GM19438 (cell line): ENCODE measurements around the gene LRP6.
"Not testable (repeated sequence)": the region's sequence is repeated elsewhere in the genome, so short reads cannot be mapped to it uniquely, and the experiment has no call there.

ENCODE experiments used
- ATAC-seq: cut with Tn5 transposase; IDR thresholded peaks from one replicate; pipeline ENCODE4 v1.9.1; 2021; ENCODE audit warnings: low read depth; ENCODE audit not compliant: unreplicated experiment

LRP6 gene

DNA sequence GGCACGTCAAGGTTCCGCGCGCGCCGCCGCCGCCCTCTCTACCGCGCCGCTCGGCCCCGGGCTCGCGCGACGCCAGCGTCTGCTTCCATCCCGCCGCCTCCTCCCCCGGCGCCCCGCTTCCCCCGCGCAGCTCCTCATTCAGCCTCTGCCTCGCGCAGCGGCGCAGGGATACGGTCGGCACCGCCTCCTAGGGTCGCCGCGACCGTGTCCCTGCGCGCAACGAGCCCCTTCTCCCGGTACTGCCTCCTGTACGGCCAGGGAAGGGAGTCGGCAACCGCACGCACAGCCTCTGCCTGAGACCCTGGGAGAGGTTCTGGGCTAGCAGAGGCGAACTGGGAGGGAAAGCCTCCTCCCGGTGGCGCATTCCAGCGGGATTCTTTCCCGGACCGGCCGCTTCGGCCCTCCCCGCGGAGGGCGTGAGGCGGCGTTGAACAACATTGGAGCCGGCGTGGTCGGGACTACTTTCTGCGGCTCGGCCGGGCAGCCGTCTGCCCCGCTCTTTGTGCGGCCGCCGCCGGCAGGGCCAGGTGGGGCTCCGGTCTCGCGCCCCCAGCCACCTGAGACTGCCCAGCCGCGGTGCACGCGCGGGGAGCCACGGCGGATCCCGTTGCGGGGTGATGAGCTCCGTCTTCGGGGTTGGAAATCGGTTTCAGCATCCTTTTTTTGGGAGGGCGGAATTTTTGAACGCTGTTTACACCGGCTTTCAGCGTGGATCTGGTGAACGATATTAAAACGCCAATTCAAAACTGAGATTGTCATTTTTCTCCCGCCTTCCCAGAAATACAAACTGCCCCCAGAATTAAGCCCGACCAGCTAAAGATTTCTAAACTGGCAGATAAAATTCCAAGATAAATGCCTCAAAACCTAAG is at the start of gene LRP6:
TSS of gene LRP6 (minus strand) at position 172 of the 869 bp plus-strand sequence. CDS start 309 bp downstream, outside the sequence.
- peak; percentile 86 for ATAC-seq

DNA sequence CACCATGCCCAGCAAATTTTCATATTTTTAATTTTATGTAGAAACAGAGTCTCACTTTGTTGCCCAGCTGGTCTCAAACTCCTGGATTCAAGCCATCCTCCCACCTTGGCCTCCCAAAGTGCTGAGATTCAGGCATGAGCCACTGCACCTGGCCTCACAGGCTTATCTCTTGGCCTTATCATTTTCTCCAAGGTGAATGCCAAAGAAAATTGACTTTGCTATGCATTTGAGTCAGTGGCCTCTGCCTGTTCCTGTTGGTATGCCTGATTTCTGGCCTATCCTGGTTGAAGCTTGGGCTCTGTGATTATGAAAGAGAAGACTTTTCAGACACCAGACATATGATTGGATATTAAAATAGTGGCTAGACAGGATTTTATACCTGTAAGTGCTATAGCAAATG is 49.0 kb upstream of the LRP6 start:
- ATAC-seq: no peak

- not testable (repeated sequence) for ATAC-seq
Observed at GRCh38 chr12:12310695-12311094, 43.9 kb upstream of the LRP6 start.

DNA sequence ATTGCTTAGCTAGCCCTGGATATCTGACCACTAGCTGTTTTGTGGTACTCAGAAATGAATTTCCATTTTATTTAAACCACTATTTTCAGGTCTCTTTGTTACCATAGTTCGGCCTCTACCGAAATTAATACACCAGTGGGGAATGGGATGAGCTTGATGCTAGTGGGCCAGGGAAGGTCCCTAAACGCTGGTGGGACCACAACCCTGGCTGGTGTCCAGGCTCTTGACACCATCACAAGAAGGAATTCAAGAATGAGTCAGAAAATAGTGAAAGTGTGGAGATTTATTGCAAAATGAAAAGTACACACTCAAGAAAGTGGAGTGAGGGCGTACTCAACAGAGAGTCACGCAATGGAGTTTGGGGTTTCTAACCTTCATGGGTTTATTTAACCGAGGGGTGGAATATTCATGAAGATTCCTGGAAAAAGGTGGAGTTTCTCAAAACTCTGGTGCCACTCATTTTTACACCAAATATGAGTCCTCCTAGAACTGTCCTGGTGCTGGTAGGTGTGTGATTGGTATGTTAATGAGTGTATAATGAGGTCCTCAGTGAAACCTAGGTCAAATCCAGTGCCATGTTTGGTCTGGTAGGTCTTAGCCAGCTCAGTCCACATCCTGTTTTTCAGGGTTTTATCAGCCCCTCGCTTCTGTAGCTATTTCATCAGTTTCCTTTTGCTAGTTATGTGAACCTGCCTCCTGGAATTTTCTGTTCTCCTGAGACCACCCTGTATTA is 38.9 kb upstream of the LRP6 start:
- ATAC-seq: no peak

- ATAC-seq: no peak
Observed at GRCh38 chr12:12302976-12303375, 36.1 kb upstream of the LRP6 start.

GRCh38 chr12:12301122-12301521 is 34.3 kb upstream of the LRP6 start:
- no peak for ATAC-seq

DNA sequence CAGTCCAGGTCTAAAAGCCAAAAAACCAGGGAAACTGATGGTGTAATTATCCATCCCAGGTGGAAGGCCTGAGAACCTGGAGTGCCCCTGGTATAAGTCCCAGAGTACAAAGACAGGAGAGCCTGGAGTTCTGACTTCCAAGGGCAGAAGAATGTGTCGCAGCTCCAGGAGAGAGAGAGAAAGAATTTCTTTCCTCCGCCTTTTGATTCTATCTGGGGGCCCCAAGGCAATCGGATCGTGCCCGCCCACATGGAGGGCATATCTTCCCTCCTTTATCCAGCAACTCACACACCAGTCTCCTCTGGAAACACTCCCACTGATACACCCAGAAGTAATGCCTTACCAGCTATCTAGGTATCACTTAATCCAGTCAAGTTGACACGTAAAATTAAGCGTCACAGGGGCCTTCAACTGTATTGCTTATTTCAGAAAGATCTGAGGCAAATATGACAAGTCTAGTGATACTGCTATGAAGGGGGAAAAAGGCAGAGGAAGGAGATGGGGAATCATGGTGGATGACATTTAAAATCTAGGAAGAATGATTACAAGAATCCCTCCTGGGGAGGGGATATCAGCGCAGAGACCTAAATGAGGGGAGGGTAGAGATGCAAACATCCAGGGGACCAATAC is 30.5 kb upstream of the LRP6 start:
- no peak for ATAC-seq

GRCh38 chr12:12294215-12295005 is 27.6 kb upstream of the LRP6 start:
- ATAC-seq: no peak

DNA sequence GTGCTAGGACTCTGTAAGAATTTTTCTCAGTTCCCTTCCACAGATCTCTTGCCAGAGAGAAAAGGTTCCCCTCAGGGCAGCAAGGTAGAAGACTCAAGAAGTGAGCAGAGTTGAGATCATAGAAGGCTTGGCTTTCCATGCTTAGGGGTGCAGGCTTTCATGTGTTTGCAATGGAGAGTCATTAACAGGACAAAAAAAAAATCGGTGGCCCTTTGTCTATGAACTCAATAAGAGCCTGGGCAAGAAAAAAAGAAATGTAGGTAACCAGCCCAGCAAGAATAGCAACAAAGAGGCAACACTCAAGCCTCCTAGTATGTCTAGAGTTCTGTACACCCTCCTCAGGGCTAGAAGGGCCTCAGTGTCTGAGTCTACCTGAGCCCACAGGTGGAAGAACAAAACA is 23.4 kb upstream of the LRP6 start:
- no peak for ATAC-seq

DNA sequence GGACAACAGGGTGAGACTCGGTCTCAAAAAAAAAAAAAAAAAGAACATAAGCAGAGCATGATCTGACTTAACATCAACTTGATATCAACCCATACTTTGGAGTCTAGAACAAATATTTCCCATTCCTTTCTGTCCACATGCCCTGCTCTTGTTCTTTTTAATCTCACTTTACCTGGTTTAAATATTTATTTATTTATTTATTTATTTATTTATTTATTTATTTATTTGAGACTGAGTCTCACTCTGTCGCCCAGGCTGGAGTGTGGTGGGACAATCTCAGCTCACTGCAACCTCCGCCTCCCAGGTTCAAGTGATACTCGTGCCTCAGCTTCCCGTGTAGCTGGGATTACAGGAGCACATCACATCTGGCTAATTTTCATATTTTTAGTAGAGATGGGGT is 19.6 kb upstream of the LRP6 start:
- no peak for ATAC-seq

- no peak for ATAC-seq
Observed at GRCh38 chr12:12282761-12283425, 16.0 kb upstream of the LRP6 start.

DNA sequence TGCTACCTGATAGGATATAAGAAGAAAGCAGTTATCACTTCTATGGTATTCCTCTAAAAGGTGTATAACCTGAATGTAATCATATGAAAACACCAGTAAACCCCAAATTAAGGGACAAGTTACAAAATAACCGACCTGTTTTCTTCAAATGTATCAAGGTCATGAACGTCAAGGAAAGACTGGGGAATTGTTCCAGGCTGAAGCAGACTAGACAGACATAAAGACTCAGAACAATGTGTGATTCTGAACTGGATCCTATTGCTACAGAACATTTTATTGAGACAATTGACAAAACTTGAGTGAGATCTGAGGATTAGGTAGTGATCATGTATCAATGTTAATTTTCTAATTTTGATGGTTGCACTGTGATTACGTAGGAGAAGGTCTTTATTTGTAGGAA is 15.4 kb upstream of the LRP6 start:
- ATAC-seq: no peak

GRCh38 chr12:12281134-12281533 is 14.3 kb upstream of the LRP6 start:
- no peak for ATAC-seq

DNA sequence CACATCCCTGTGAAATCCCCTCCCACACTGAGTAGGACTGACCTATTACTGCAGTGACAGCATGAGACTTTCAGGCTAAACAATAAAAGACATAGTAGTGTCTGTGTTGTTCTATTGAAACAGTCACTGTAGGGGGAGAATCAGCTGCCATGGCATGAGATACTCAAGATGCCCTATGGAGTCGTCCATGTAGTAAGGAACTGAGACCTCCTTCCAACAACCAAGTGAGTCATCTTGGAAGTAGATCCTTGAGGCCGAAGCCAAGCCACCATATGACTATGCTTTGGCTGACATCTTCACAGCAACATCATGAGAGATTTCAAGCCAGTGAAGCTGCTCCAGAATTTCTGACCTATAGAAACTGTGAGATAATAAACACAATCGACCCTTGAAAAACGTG is 12.1 kb upstream of the LRP6 start:
- no peak for ATAC-seq

- ATAC-seq: no peak
Observed at GRCh38 chr12:12275874-12276273, 9.0 kb upstream of the LRP6 start.

DNA sequence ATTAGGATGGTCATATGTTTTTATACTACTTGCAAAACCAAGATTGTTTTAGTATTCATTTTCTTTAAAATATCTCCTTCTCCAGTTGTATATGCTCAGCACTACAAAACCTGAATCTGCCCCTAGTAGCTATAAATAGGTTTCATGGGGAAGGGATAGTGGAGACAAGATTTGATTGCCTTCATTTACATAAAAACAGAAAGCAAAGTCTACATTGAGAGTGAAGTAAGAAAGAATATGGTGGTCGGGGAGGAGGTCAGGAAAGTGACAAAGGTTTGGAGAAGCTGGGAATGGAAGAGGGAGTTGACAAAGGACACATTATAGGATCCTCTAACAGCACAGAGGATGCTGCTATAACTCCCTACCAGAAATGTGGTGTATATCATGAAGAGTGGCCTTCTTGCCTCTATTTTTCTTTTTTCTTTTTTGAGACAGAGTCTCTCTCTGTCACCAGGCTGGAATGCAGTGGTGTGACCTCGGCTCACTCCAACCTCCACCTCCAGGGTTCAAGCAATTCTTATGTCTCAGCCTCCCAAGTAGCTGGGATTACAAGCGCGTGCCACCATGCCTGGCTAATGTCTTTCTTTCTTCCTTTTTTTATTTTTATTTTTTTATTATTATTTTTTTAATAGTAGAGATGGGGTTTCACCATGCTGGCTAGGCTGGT is 6.6 kb upstream of the LRP6 start:
- no peak for ATAC-seq

GRCh38 chr12:12272869-12273268 is 6.0 kb upstream of the LRP6 start:
- ATAC-seq: no peak

GRCh38 chr12:12270226-12270625 is 3.4 kb upstream of the LRP6 start:
- ATAC-seq: no peak

DNA sequence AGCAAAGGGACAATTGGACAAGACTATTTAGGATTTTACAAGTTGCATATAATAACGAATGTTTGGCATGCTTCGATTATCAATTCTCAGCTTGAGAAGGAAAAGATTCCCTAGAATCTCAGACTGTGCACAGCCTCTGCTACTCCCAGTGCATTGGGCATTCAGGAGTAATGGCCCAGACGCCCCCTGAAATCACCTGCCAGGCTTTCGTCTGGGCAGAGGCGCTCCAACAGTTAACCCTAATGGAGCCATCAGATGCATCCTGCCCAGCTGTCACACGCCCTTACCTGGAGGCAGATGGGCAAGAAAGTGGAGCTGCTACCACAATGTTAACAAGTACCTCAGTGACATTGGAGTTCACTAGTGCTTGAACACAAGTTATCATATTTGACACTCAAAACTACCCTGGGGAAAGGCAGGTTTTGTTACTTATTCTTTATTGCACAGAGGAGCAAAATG is 927 bp upstream of the LRP6 start:
- ATAC-seq: no peak
